Trophoblast cell (in vitro differentiated cells and primary cell): ENCODE measurements around the gene PSENEN.

Experiments used
- DNase-seq, 2 donors: peaks; one replicate each; pipeline ENCODE4 v3.0.0-alpha.2; 2016
- H2AFZ ChIP-seq: 2 replicates; pipeline ENCODE4 v1.6.1; 2013; ENCODE audit warnings: low read length, moderate library complexity, mild to moderate bottlenecking; ENCODE audit not compliant: insufficient read depth, poor library complexity
- H2AK5ac ChIP-seq: 2 replicates; pipeline ENCODE4 v1.6.1; 2013; ENCODE audit warnings: mild to moderate bottlenecking, low read length
- H2BK120ac ChIP-seq: 2 replicates; pipeline ENCODE4 v1.6.1; 2013; ENCODE audit warnings: low read length, mild to moderate bottlenecking, moderate library complexity; ENCODE audit not compliant: insufficient read depth, poor library complexity
- H2BK12ac ChIP-seq: 2 replicates; pipeline ENCODE4 v1.6.1; 2013; ENCODE audit warnings: mild to moderate bottlenecking, low read length, moderate library complexity
- H2BK5ac ChIP-seq: 2 replicates; pipeline ENCODE4 v1.6.1; 2013; ENCODE audit warnings: low read length, low read depth, moderate library complexity, mild to moderate bottlenecking; ENCODE audit not compliant: poor library complexity
- H3K14ac ChIP-seq: 2 replicates; pipeline ENCODE4 v1.6.1; 2013; ENCODE audit warnings: mild to moderate bottlenecking, low read length
- H3K18ac ChIP-seq: 2 replicates; pipeline ENCODE4 v1.6.1; 2013; ENCODE audit warnings: mild to moderate bottlenecking, low read length
- H3K23ac ChIP-seq: 2 replicates; pipeline ENCODE4 v1.6.1; 2013; ENCODE audit warnings: low read length
- H3K27ac ChIP-seq: 2 replicates; pipeline ENCODE4 v1.5.1; 2013; ENCODE audit warnings: low read depth, mild to moderate bottlenecking, inconsistent platforms, low read length, moderate library complexity
- H3K27me3 ChIP-seq: 2 replicates; pipeline ENCODE4 v1.6.1; 2013; ENCODE audit warnings: inconsistent platforms, mild to moderate bottlenecking, low read length, moderate library complexity; ENCODE audit not compliant: insufficient read depth
- H3K36me3 ChIP-seq, 2 experiments: 1 replicate in 1 of 2; 2 replicates in 1 of 2; pipeline ENCODE4 v1.6.1; 2013; ENCODE audit warnings: low read length in 2 of 2, mild to moderate bottlenecking in 2 of 2, moderate library complexity in 1 of 2; ENCODE audit not compliant: insufficient read depth in 2 of 2, control insufficient read depth in 1 of 2
- H3K4ac ChIP-seq: 2 replicates; pipeline ENCODE4 v1.6.1; 2013; ENCODE audit warnings: low read depth, mild to moderate bottlenecking, low read length, moderate library complexity
- H3K4me1 ChIP-seq, 2 experiments: 1 replicate in 1 of 2; 2 replicates in 1 of 2; pipeline ENCODE4 v1.6.1; 2013; ENCODE audit warnings: low read length in 2 of 2, mild to moderate bottlenecking in 2 of 2, moderate library complexity in 1 of 2; ENCODE audit not compliant: insufficient read depth in 2 of 2, control insufficient read depth in 1 of 2
- H3K4me2 ChIP-seq: 2 replicates; pipeline ENCODE4 v1.6.1; 2013; ENCODE audit warnings: inconsistent platforms, mild to moderate bottlenecking, low read length, moderate library complexity
- H3K4me3 ChIP-seq: 2 replicates; pipeline ENCODE4 v1.5.1; 2013; ENCODE audit warnings: mild to moderate bottlenecking, low read depth, low read length, inconsistent platforms
- H3K79me1 ChIP-seq: one replicate; pipeline ENCODE4 v1.6.1; 2013; ENCODE audit warnings: low read length
- H3K79me2 ChIP-seq: 2 replicates; pipeline ENCODE4 v1.6.1; 2013; ENCODE audit warnings: low read length, mild to moderate bottlenecking; ENCODE audit not compliant: control insufficient read depth, insufficient read depth, poor library complexity
- H3K9ac ChIP-seq: 2 replicates; pipeline ENCODE4 v1.6.1; 2013; ENCODE audit warnings: mild to moderate bottlenecking, low read length
- H3K9me3 ChIP-seq: 2 replicates; pipeline ENCODE4 v1.6.1; 2013; ENCODE audit warnings: low read depth, mild to moderate bottlenecking, control low read depth, inconsistent platforms, low read length; ENCODE audit not compliant: insufficient read depth
- H4K12ac ChIP-seq: 2 replicates; pipeline ENCODE4 v1.6.1; 2013; ENCODE audit warnings: low read depth, mild to moderate bottlenecking, low read length, moderate library complexity
- H4K8ac ChIP-seq: 2 replicates; pipeline ENCODE4 v1.6.1; 2013; ENCODE audit warnings: low read depth, mild to moderate bottlenecking, low read length, moderate library complexity
- H4K91ac ChIP-seq: one replicate; pipeline ENCODE4 v1.6.1; 2013; ENCODE audit warnings: low read depth, mild to moderate bottlenecking, low read length, moderate library complexity
- WGBS: extraction: QIAGEN DNeasy Blood & Tissue Kit; methylation state at CpG from one replicate; pipeline ENCODE4 v1.1.7; 2013; ENCODE audit warnings: missing lambda C conversion rate; ENCODE audit not compliant: insufficient read length, insufficient coverage; ENCODE audit errors: extremely low coverage; 5-methylcytosine and 5-hydroxymethylcytosine counted together

Gene PSENEN

GRCh38 chr19:35712567-35713505, 32.6 kb upstream of the PSENEN start:
- Histone ChIP-seq H3K79me1 (peaks cover 6% of the 10 kb centered on the region), H4K91ac (no peak overlapping the region), H3K9me3 (no peaks in the 10 kb centered on the region), H4K8ac (no peak overlapping the region), H3K4me2 (no peak overlapping the region), H3K79me2 (no peaks in the 10 kb centered on the region), H3K4me3 (no peak overlapping the region), H2BK12ac (no peak overlapping the region), H3K27ac (no peak overlapping the region), H3K36me3 (no peaks in the 10 kb centered on the region), H3K9ac (no peak overlapping the region), H3K4me1 (peaks cover 8 to 10% of the 10 kb centered on the region in 2 experiments), H2BK5ac (no peak overlapping the region), H3K23ac (no peak overlapping the region), H3K27me3 (no peaks in the 10 kb centered on the region), H4K12ac (no peak overlapping the region), H2AFZ (no peak overlapping the region), H3K18ac (no peak overlapping the region), H2BK120ac (no peak overlapping the region), H3K14ac (no peak overlapping the region), H2AK5ac (no peak overlapping the region), H3K4ac (no peak overlapping the region)
- WGBS: no CpG with 5 or more reads among the region's 11 CpGs
- DNase-seq: no peak

- no peak overlapping the region for H3K9ac ChIP-seq
- peaks cover 6% of the 10 kb centered on the region for H3K79me1 ChIP-seq
- DNase-seq: no peak
- H3K9me3 ChIP-seq: no peaks in the 10 kb centered on the region
- no peak overlapping the region for H2AFZ ChIP-seq
- H3K4me1 ChIP-seq: peaks cover 8 to 10% of the 10 kb centered on the region in 2 experiments
- no peak overlapping the region for H3K14ac ChIP-seq
- H3K36me3 ChIP-seq: no peaks in the 10 kb centered on the region
- no peak overlapping the region for H4K8ac ChIP-seq
- no peak overlapping the region for H4K12ac ChIP-seq
- no peak overlapping the region for H3K4ac ChIP-seq
- WGBS: no CpG with 5 or more reads among the region's 2 CpGs
- no peak overlapping the region for H3K27ac ChIP-seq
- no peak overlapping the region for H2BK120ac ChIP-seq
- H4K91ac ChIP-seq: no peak overlapping the region
- H3K18ac ChIP-seq: no peak overlapping the region
- H3K4me2 ChIP-seq: no peak overlapping the region
- no peak overlapping the region for H3K23ac ChIP-seq
- H3K27me3 ChIP-seq: no peaks in the 10 kb centered on the region
- no peak overlapping the region for H2BK5ac ChIP-seq
- H2AK5ac ChIP-seq: no peak overlapping the region
- no peak overlapping the region for H3K4me3 ChIP-seq
- H2BK12ac ChIP-seq: no peak overlapping the region
- peaks cover 4% of the 10 kb centered on the region for H3K79me2 ChIP-seq
Observed at GRCh38 chr19:35713506-35713850, 32.0 kb upstream of the PSENEN start.

GRCh38 chr19:35713904-35714495, 31.5 kb upstream of the PSENEN start:
- Histone ChIP-seq H4K91ac (no peak overlapping the region), H4K8ac (no peak overlapping the region), H3K79me1 (peaks cover 6% of the 10 kb centered on the region), H3K4me1 (peaks cover 10% of the 10 kb centered on the region in 2 experiments), H2AFZ (no peak overlapping the region), H3K4ac (no peak overlapping the region), H3K23ac (no peak overlapping the region), H3K27ac (no peak overlapping the region), H3K4me3 (no peak overlapping the region), H4K12ac (no peak overlapping the region), H3K14ac (no peak overlapping the region), H3K27me3 (no peaks in the 10 kb centered on the region), H3K9ac (no peak overlapping the region), H2BK120ac (no peak overlapping the region), H2AK5ac (no peak overlapping the region), H3K36me3 (no peaks in the 10 kb centered on the region), H3K18ac (no peak overlapping the region), H2BK5ac (no peak overlapping the region), H3K4me2 (no peak overlapping the region), H3K9me3 (no peaks in the 10 kb centered on the region), H2BK12ac (no peak overlapping the region), H3K79me2 (peaks cover 9% of the 10 kb centered on the region)
- no CpG with 5 or more reads among the region's 12 CpGs for WGBS
- no peak for DNase-seq

GRCh38 chr19:35714601-35715354, 30.7 kb upstream of the PSENEN start:
- Histone ChIP-seq H3K4me2 (no peak overlapping the region), H2AK5ac (no peak overlapping the region), H3K4me1 (peaks cover 10 to 15% of the 10 kb centered on the region in 2 experiments), H4K12ac (no peak overlapping the region), H2BK12ac (no peak overlapping the region), H3K79me1 (peaks cover 6% of the 10 kb centered on the region), H3K27me3 (no peaks in the 10 kb centered on the region), H3K27ac (no peak overlapping the region), H2BK5ac (no peak overlapping the region), H3K9ac (no peak overlapping the region), H3K36me3 (peaks cover 2% of the 10 kb centered on the region in 2 experiments), H3K18ac (no peak overlapping the region), H2BK120ac (no peak overlapping the region), H3K23ac (no peak overlapping the region), H3K9me3 (no peaks in the 10 kb centered on the region), H3K14ac (no peak overlapping the region), H3K4me3 (no peak overlapping the region), H4K8ac (no peak overlapping the region), H4K91ac (no peak overlapping the region), H3K4ac (no peak overlapping the region), H3K79me2 (peaks cover 10% of the 10 kb centered on the region), H2AFZ (no peak overlapping the region)
- DNase-seq: no peak
- WGBS: no CpG with 5 or more reads among the region's 14 CpGs
